Activated naive CD4-positive, alpha-beta T cell treated with anti-CD3 and anti-CD28 coated beads, Interleukin-2, amount 10 ng/mL, durations not matched to agents 7 days and 5 days (primary cell): ENCODE measurements around the gene TTC33.
A peak's percentile ranks its signal among the peaks of the same experiment; 100 is the strongest.

ENCODE experiments used
- CTCF ChIA-PET: fragments of 350-600 bp; sonication (Branson Sonifier 250); formaldehyde crosslinking; loops from one replicate; lab custom pipeline; 2021; ENCODE audit warnings: antibody characterized with exemption; lab: Charles Lee
- DNase-seq: peaks from one replicate; pipeline ENCODE4 v3.0.0-alpha.2; 2020
- H3K27ac Mint-ChIP-seq: one replicate; pipeline ENCODE4 v1.8.0; 2021; ENCODE audit warnings: mild to moderate bottlenecking, moderate library complexity, mixed read lengths
- H3K27me3 Mint-ChIP-seq: one replicate; pipeline ENCODE4 v1.8.0; 2021; ENCODE audit warnings: mild to moderate bottlenecking, mixed read lengths
- H3K36me3 Mint-ChIP-seq: one replicate; pipeline ENCODE4 v1.8.0; 2021; ENCODE audit warnings: mixed read lengths
- H3K4me1 Mint-ChIP-seq: one replicate; pipeline ENCODE4 v1.8.0; 2021; ENCODE audit warnings: mixed read lengths
- H3K4me3 Mint-ChIP-seq: one replicate; pipeline ENCODE4 v1.8.0; 2021; ENCODE audit warnings: mild to moderate bottlenecking, moderate library complexity, mixed read lengths
- H3K9me3 Mint-ChIP-seq: one replicate; pipeline ENCODE4 v1.8.0; 2021; ENCODE audit warnings: mixed read lengths

The TTC33 gene

GRCh38 chr5:40554054-40554453 lies 201.7 kb downstream of the TTC33 start:
- H3K4me1 Mint-ChIP-seq, result no peaks in the 10 kb centered on the region
- no peak for DNase-seq
- no peaks in the 10 kb centered on the region for H3K27me3 Mint-ChIP-seq
- no peaks in the 10 kb centered on the region for H3K9me3 Mint-ChIP-seq
- H3K4me3 Mint-ChIP-seq, result no peak overlapping the region
- CTCF ChIA-PET, result interaction anchor here (0.8 kb wide), 1 partner anchor 605 kb away, joined by 3 read pairs; no protein-coding TSS in a partner anchor
- H3K36me3 Mint-ChIP-seq, result no peaks in the 10 kb centered on the region
- no peak overlapping the region for H3K27ac Mint-ChIP-seq

GRCh38 chr5:40552981-40553380 lies 202.8 kb downstream of the TTC33 start:
- Mint-ChIP-seq H3K4me1 (no peaks in the 10 kb centered on the region), H3K9me3 (no peaks in the 10 kb centered on the region), H3K27ac (no peak overlapping the region), H3K36me3 (no peaks in the 10 kb centered on the region), H3K4me3 (no peak overlapping the region), H3K27me3 (no peaks in the 10 kb centered on the region)
- CTCF ChIA-PET, result no interaction called here
- no peak for DNase-seq

GRCh38 chr5:40551496-40552491 lies 204.0 kb downstream of the TTC33 start:
- CTCF ChIA-PET, result no interaction called here
- H3K9me3 Mint-ChIP-seq, result no peaks in the 10 kb centered on the region
- H3K4me3 Mint-ChIP-seq, result no peak overlapping the region
- H3K27me3 Mint-ChIP-seq, result no peaks in the 10 kb centered on the region
- no peak overlapping the region for H3K27ac Mint-ChIP-seq
- H3K4me1 Mint-ChIP-seq, result no peaks in the 10 kb centered on the region
- no peak for DNase-seq
- no peaks in the 10 kb centered on the region for H3K36me3 Mint-ChIP-seq

GRCh38 chr5:40550481-40550880 lies 205.3 kb downstream of the TTC33 start:
- Mint-ChIP-seq H3K27me3 (no peaks in the 10 kb centered on the region), H3K27ac (no peak overlapping the region), H3K36me3 (no peaks in the 10 kb centered on the region), H3K4me1 (no peaks in the 10 kb centered on the region), H3K9me3 (no peaks in the 10 kb centered on the region), H3K4me3 (no peak overlapping the region)
- CTCF ChIA-PET, result no interaction called here
- DNase-seq, result no peak

- no peaks in the 10 kb centered on the region for H3K9me3 Mint-ChIP-seq
- H3K27ac Mint-ChIP-seq, result no peak overlapping the region
- H3K36me3 Mint-ChIP-seq, result no peaks in the 10 kb centered on the region
- CTCF ChIA-PET, result no interaction called here
- H3K4me1 Mint-ChIP-seq, result no peaks in the 10 kb centered on the region
- H3K4me3 Mint-ChIP-seq, result no peak overlapping the region
- DNase-seq, result no peak
- no peaks in the 10 kb centered on the region for H3K27me3 Mint-ChIP-seq
These were observed 206.1 kb downstream of the TTC33 start for GRCh38 chr5:40549616-40550015.

- Mint-ChIP-seq H3K9me3 (no peaks in the 10 kb centered on the region), H3K4me3 (no peak overlapping the region), H3K4me1 (no peaks in the 10 kb centered on the region), H3K27me3 (no peaks in the 10 kb centered on the region), H3K36me3 (no peaks in the 10 kb centered on the region), H3K27ac (no peak overlapping the region)
- DNase-seq, result no peak
- CTCF ChIA-PET, result no interaction called here
These were observed 207.7 kb downstream of the TTC33 start for GRCh38 chr5:40547994-40548575.

DNA sequence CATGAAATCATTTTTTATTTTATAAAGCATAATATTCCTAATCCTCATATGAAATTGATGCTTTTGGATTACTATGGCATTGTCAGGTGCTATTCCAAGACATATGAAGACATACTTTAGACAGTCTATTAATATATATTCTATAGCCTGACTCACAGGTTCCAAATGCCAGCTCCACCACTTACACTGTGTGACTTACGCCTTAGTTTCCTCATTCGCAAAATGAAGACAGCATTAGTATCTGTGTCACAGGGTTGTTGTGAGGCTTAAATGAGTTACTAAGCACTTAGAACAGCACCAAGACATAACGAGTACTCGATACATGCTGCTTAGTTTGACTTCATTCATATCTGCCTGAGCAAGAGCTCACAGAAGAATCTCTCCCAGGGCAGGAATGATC lies 208.2 kb downstream of the TTC33 start:
- Mint-ChIP-seq H3K36me3 (no peaks in the 10 kb centered on the region), H3K9me3 (no peaks in the 10 kb centered on the region), H3K27ac (no peak overlapping the region), H3K27me3 (no peaks in the 10 kb centered on the region), H3K4me3 (no peak overlapping the region), H3K4me1 (no peaks in the 10 kb centered on the region)
- CTCF ChIA-PET, result no interaction called here
- DNase-seq, result no peak

- Mint-ChIP-seq H3K27me3 (peaks cover 9% of the 10 kb centered on the region), H3K4me3 (no peak overlapping the region), H3K27ac (no peak overlapping the region), H3K36me3 (no peaks in the 10 kb centered on the region), H3K9me3 (peaks cover 5% of the 10 kb centered on the region), H3K4me1 (peaks cover 2% of the 10 kb centered on the region)
- no peak for DNase-seq
- CTCF ChIA-PET, result no interaction called here
These were observed 215.5 kb downstream of the TTC33 start for GRCh38 chr5:40540301-40540700.

DNA sequence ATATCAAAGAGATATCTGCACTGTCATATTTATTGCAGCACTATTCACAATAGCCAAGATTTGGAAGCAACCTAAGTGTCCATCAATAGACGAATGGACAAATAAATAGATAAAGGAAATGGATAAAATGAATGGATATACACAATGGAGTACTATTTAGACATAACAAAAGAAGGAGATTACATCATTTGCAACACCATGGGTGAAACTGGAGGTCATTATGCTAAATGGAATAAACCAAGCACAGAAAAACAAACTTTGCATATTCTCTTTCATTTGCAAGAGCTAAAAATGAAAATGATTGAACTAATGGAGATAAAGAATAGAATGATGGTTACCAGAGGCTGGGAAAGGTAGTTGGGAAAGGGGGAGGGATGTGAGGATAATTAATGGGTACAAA lies 231.1 kb downstream of the TTC33 start:
- H3K27me3 Mint-ChIP-seq, result no peaks in the 10 kb centered on the region
- H3K27ac Mint-ChIP-seq, result no peak overlapping the region
- H3K4me1 Mint-ChIP-seq, result peaks cover 18% of the 10 kb centered on the region
- H3K9me3 Mint-ChIP-seq, result peaks cover 3% of the 10 kb centered on the region
- peaks cover 3% of the 10 kb centered on the region for H3K36me3 Mint-ChIP-seq
- DNase-seq, result no peak
- no peak overlapping the region for H3K4me3 Mint-ChIP-seq
- CTCF ChIA-PET, result interaction anchor here (0.6 kb wide), 1 partner anchor 14 kb away, joined by 3 read pairs; no protein-coding TSS in a partner anchor

GRCh38 chr5:40521925-40522324 lies 233.8 kb downstream of the TTC33 start:
- Mint-ChIP-seq H3K27me3 (no peaks in the 10 kb centered on the region), H3K4me1 (peaks cover 18% of the 10 kb centered on the region), H3K9me3 (peaks cover 6% of the 10 kb centered on the region), H3K4me3 (no peak overlapping the region), H3K36me3 (peaks cover 10% of the 10 kb centered on the region), H3K27ac (no peak overlapping the region)
- no peak for DNase-seq
- CTCF ChIA-PET, result interaction anchor here (0.6 kb wide), 1 partner anchor 36 kb away, joined by 3 read pairs; no protein-coding TSS in a partner anchor

DNA sequence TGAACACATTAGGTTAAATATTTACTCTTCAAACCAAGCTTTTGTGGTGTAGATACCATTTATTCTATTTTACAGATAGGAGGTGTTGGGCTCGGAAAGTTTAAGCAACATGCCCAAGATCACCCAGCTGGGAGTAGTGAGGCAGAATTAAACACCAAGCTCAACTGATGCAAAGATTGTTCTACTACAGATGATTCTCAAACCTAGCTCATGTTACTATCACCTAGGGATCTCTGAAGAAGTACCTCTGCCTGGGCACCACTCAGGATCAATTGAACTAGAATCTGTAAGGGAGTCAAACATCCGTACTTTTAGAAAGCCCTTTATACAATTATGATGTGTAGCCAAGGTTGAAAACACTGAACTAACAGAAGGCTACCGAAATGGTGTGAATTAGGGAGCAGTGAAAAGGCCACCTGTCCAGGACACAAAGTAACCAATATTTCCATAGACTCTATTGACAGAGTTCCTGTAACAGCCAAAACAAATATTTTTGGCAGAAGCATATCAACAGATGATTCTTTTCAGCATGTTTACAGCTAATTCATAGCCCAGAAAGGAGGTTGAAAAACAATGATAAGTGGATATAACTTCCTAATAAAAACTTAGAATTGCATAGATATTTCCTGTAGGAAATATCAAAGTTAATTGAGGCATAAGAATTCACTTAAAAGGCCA lies 234.5 kb downstream of the TTC33 start:
- Mint-ChIP-seq H3K4me3 (no peak overlapping the region), H3K4me1 (peaks cover 23% of the 10 kb centered on the region), H3K27ac (no peak overlapping the region), H3K27me3 (no peaks in the 10 kb centered on the region), H3K9me3 (peaks cover 6% of the 10 kb centered on the region), H3K36me3 (peaks cover 10% of the 10 kb centered on the region)
- no peak for DNase-seq
- CTCF ChIA-PET, result interaction anchor here (0.6 kb wide), 1 partner anchor 35 kb away, joined by 3 read pairs; no protein-coding TSS in a partner anchor

- no peak overlapping the region for H3K4me3 Mint-ChIP-seq
- H3K36me3 Mint-ChIP-seq, result peaks cover 13% of the 10 kb centered on the region
- DNase-seq, result no peak
- no peaks in the 10 kb centered on the region for H3K27me3 Mint-ChIP-seq
- CTCF ChIA-PET, result interaction anchor here (0.9 kb wide), 1 partner anchor 11 kb away, joined by 3 read pairs; no protein-coding TSS in a partner anchor
- peaks cover 5% of the 10 kb centered on the region for H3K9me3 Mint-ChIP-seq
- H3K27ac Mint-ChIP-seq, result no peak overlapping the region
- peaks cover 50% of the 10 kb centered on the region for H3K4me1 Mint-ChIP-seq
These were observed 237.3 kb downstream of the TTC33 start for GRCh38 chr5:40518485-40518917.

DNA sequence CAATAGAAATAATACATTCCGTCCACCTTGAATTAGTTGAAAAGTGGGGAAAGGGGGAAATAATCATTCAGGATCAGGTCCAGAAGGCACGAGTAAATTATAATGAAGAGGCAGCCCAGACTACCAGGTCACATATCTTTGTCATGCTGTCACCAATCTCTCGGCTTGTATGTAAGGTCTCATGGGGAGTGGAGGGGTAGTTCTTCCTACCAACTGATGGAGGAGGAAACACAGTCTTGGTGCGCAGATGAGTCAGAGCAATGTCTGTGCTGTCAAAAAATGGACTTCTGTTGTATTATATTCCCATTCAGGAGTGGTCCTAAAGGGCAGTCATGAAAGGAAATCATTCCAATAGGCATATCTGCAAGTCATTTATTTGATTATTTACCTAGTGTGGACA lies 240.3 kb downstream of the TTC33 start:
- H3K36me3 Mint-ChIP-seq, result peaks cover 11% of the 10 kb centered on the region
- H3K9me3 Mint-ChIP-seq, result peaks cover 4% of the 10 kb centered on the region
- CTCF ChIA-PET, result no interaction called here
- peak overlapping the region; percentile 13 for H3K4me3 Mint-ChIP-seq
- peak overlapping the region; percentile 87 for H3K27ac Mint-ChIP-seq
- no peaks in the 10 kb centered on the region for H3K27me3 Mint-ChIP-seq
- no peak for DNase-seq
- peaks cover 48% of the 10 kb centered on the region for H3K4me1 Mint-ChIP-seq

GRCh38 chr5:40514976-40515375 lies 240.8 kb downstream of the TTC33 start:
- Mint-ChIP-seq H3K9me3 (peaks cover 4% of the 10 kb centered on the region), H3K4me3 (peak overlapping the region; percentile 13), H3K36me3 (peaks cover 11% of the 10 kb centered on the region), H3K27ac (peak overlapping the region; percentile 87), H3K4me1 (peaks cover 48% of the 10 kb centered on the region), H3K27me3 (no peaks in the 10 kb centered on the region)
- CTCF ChIA-PET, result no interaction called here
- DNase-seq, result peak; percentile 38
